SK-N-SH treated with all-trans-retinoic acid at 6 μM for 48 hours (cell line): ENCODE results near the gene RTL10.

Experiments used
- ATAC-seq: fragments of 200-7000 bp; cut with Tn5 transposase; 3 replicates; pipeline ENCODE4 v1.9.1; 2020; ENCODE audit warnings: mild to moderate bottlenecking, moderate library complexity
- ARNTL ChIP-seq: fragments of 450-650 bp; formaldehyde crosslinking; IDR thresholded peaks from 2 replicates; pipeline ENCODE4 v1.5.0; 2020; ENCODE audit warnings: low read depth, mild to moderate bottlenecking, moderate library complexity, borderline replicate concordance
- BACH2 ChIP-seq: fragments of 250-450 bp; sonication (Bioruptor Pico); IDR thresholded peaks from 2 replicates; pipeline ENCODE4 v1.9.0; 2021; ENCODE audit warnings: mild to moderate bottlenecking, borderline replicate concordance
- CSDC2 ChIP-seq: fragments of 250-450 bp; sonication (Bioruptor Pico); IDR thresholded peaks from 2 replicates; pipeline ENCODE4 v1.5.0; 2020; ENCODE audit warnings: mild to moderate bottlenecking, moderate library complexity
- ESRRG ChIP-seq: fragments of 250-450 bp; sonication (Bioruptor Pico); IDR thresholded peaks from 2 replicates; pipeline ENCODE4 v1.6.1; 2021; ENCODE audit warnings: mild to moderate bottlenecking
- GLIS3 ChIP-seq: fragments of 250-450 bp; sonication (Bioruptor Pico); IDR thresholded peaks from 2 replicates; pipeline ENCODE4 v1.5.0; 2020; ENCODE audit warnings: mild to moderate bottlenecking, moderate library complexity
- OSR1 ChIP-seq: fragments of 250-450 bp; sonication (Bioruptor Pico); IDR thresholded peaks from 2 replicates; pipeline ENCODE4 v1.8.0; 2022; ENCODE audit warnings: moderate library complexity, mild to moderate bottlenecking, inconsistent platforms
- PPARA ChIP-seq: fragments of 250-450 bp; sonication (Bioruptor Pico); IDR thresholded peaks from 2 replicates; pipeline ENCODE4 v1.5.0; 2020; ENCODE audit warnings: mild to moderate bottlenecking, borderline replicate concordance
- RARB ChIP-seq: fragments of 250-450 bp; sonication (Bioruptor Pico); IDR thresholded peaks from 2 replicates; pipeline ENCODE4 v1.8.0; 2021; ENCODE audit warnings: mild to moderate bottlenecking, moderate library complexity
- TCF4 ChIP-seq: fragments of 250-450 bp; sonication (Bioruptor Pico); IDR thresholded peaks from 2 replicates; pipeline ENCODE4 v1.8.0; 2021; ENCODE audit warnings: mild to moderate bottlenecking, moderate library complexity, borderline replicate concordance
- TOX ChIP-seq: fragments of 250-450 bp; sonication (Bioruptor Pico); IDR thresholded peaks from 2 replicates; pipeline ENCODE4 v1.8.0; 2021; ENCODE audit warnings: mild to moderate bottlenecking, moderate library complexity, borderline replicate concordance
- ZC3H10 ChIP-seq: fragments of 250-450 bp; sonication (Bioruptor Pico); IDR thresholded peaks from 2 replicates; pipeline ENCODE4 v1.5.1; 2021; ENCODE audit warnings: mild to moderate bottlenecking, moderate library complexity
- ZFP3 ChIP-seq: fragments of 250-450 bp; sonication (Bioruptor Pico); IDR thresholded peaks from 2 replicates; pipeline ENCODE4 v1.5.0; 2020; ENCODE audit warnings: mild to moderate bottlenecking, moderate library complexity
- ZFP30 ChIP-seq: fragments of 450-650 bp; formaldehyde crosslinking; IDR thresholded peaks from 2 replicates; pipeline ENCODE4 v1.5.0; 2022; ENCODE audit warnings: mild to moderate bottlenecking, moderate library complexity
- ZNF565 ChIP-seq: fragments of 450-650 bp; formaldehyde crosslinking; conservative IDR thresholded peaks from 2 replicates; pipeline ENCODE4 v1.5.0; 2020; ENCODE audit warnings: low read depth, mild to moderate bottlenecking, moderate library complexity
- ZNF70 ChIP-seq: fragments of 450-650 bp; formaldehyde crosslinking; IDR thresholded peaks from 2 replicates; pipeline ENCODE4 v1.5.0; 2020; ENCODE audit warnings: mild to moderate bottlenecking, moderate library complexity
- ZNF8 ChIP-seq: fragments of 450-650 bp; formaldehyde crosslinking; IDR thresholded peaks from 2 replicates; pipeline ENCODE4 v1.5.0; 2020; ENCODE audit warnings: mild to moderate bottlenecking, moderate library complexity
- TF ChIP-seq, protein P1 (sequence below): fragments of 250-450 bp; sonication (Bioruptor Pico); IDR thresholded peaks from 2 replicates; pipeline ENCODE4 v1.8.0; 2021; ENCODE audit warnings: low read depth, mild to moderate bottlenecking, moderate library complexity, borderline replicate concordance
- TF ChIP-seq, protein P2 (sequence below): fragments of 250-450 bp; sonication (Bioruptor Pico); IDR thresholded peaks from 2 replicates; pipeline ENCODE4 v1.5.1; 2020; ENCODE audit warnings: low read depth, mild to moderate bottlenecking, moderate library complexity
- TF ChIP-seq, protein P3 (sequence below): fragments of 250-450 bp; sonication (Bioruptor Pico); IDR thresholded peaks from 2 replicates; pipeline ENCODE4 v1.5.1; 2021; ENCODE audit warnings: mild to moderate bottlenecking, moderate library complexity
- TF ChIP-seq, protein P4 (sequence below): fragments of 250-450 bp; sonication (Bioruptor Pico); IDR thresholded peaks from 2 replicates; pipeline ENCODE4 v1.8.0; 2020; ENCODE audit warnings: mild to moderate bottlenecking, moderate library complexity, borderline replicate concordance

RTL10 gene

DNA sequence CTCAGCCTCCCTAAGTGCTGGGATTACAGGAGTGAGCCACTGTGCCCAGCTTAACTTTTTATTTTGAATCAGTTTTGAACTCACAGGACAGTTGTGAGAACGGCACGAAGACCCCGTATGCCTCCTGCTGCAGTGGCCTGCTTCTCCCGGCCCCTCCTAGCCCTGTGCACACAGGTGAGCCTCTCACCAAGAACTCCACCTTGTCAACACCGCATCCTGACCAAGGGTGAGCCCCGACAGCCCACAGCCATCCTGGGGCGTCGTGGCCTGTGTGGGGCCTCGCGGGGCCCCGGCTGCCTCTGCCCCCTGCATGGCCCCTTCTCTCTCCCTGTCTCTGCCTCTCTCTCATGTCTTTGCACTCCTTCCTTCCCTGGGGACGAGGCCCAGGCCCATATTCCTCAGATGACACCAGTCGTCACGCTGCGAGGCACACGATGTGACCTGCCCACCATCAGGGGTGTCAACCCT is 38.8 kb downstream of the RTL10 start:
- no peak for ATAC-seq
- TF ChIP-seq RARB (CRISPR knock-in tag) (no peak), ZFP3 (no peak), OSR1 (CRISPR knock-in tag) (no peak), ZNF565 (CRISPR knock-in tag) (no peak), BACH2 (CRISPR knock-in tag) (no peak)
- TF ChIP-seq, protein P1, sequence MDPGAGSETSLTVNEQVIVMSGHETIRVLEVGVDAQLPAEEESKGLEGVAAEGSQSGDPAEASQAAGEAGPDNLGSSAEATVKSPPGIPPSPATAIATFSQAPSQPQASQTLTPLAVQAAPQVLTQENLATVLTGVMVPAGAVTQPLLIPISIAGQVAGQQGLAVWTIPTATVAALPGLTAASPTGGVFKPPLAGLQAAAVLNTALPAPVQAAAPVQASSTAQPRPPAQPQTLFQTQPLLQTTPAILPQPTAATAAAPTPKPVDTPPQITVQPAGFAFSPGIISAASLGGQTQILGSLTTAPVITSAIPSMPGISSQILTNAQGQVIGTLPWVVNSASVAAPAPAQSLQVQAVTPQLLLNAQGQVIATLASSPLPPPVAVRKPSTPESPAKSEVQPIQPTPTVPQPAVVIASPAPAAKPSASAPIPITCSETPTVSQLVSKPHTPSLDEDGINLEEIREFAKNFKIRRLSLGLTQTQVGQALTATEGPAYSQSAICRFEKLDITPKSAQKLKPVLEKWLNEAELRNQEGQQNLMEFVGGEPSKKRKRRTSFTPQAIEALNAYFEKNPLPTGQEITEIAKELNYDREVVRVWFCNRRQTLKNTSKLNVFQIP: no peak

DNA sequence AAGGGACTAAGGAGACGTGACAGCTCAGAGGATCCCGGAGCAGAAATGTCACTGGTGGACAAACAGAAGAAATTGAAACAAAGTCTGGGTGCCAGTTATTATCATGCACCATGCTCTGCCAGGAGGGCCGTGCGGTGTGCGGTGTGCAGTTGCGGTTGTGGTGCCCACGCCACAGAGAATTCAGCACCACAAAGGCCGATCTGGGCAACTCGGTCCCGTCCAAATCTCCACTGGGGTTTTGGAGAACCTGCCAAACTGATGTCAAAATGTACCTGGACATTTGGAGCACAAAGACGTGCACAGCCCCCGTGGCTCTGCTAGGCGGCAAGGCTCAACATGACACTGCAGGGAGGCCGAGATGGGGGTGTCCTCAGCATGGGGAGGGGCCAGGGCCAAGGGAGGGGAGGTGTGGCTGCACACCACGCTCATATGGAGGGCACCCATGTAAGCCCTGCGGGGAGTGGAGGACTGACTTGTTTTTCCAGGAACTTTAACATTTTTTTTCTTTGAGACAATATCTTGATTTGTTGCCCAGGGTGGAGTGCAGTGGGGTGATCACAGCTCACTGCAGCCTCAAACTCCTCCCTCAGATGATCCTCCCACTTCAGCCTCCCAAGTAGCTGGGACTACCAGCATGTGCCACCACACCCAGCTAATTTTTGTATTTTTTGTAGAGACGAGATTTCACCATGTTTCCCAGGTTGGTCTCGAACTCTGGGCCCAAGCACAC is 39.4 kb downstream of the RTL10 start:
- ATAC-seq: no peak

DNA sequence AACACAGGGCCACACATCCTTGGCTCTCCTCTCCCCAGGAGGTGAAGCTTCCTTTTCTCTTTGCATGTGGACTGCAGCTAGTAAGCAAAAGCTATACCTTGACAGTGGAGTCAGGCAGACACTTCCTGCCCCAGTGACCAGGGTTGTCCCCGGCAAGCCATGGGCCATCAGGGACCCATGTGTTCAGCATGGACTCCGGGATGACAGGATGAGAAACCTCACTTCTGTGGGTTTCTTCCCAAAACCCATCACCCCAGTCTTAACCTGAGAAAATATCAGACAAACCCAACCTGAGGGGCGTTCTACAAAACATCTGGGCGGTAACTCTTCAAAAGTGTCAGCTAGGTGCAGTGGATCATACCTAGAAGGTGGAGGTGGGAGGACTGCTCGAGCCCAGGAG is 40.2 kb downstream of the RTL10 start:
- no peak for TF ChIP-seq ZNF565 (CRISPR knock-in tag)
- TF ChIP-seq ZNF8 (CRISPR knock-in tag): no peak
- TF ChIP-seq GLIS3 (CRISPR knock-in tag): no peak
- TF ChIP-seq, protein P2, sequence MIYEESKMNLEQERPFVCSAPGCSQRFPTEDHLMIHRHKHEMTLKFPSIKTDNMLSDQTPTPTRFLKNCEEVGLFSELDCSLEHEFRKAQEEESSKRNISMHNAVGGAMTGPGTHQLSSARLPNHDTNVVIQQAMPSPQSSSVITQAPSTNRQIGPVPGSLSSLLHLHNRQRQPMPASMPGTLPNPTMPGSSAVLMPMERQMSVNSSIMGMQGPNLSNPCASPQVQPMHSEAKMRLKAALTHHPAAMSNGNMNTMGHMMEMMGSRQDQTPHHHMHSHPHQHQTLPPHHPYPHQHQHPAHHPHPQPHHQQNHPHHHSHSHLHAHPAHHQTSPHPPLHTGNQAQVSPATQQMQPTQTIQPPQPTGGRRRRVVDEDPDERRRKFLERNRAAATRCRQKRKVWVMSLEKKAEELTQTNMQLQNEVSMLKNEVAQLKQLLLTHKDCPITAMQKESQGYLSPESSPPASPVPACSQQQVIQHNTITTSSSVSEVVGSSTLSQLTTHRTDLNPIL (CRISPR knock-in tag): no peak
- TF ChIP-seq TOX (CRISPR knock-in tag): no peak
- no peak for TF ChIP-seq ARNTL (CRISPR knock-in tag)
- no peak for TF ChIP-seq BACH2 (CRISPR knock-in tag)
- TF ChIP-seq, protein P3, sequence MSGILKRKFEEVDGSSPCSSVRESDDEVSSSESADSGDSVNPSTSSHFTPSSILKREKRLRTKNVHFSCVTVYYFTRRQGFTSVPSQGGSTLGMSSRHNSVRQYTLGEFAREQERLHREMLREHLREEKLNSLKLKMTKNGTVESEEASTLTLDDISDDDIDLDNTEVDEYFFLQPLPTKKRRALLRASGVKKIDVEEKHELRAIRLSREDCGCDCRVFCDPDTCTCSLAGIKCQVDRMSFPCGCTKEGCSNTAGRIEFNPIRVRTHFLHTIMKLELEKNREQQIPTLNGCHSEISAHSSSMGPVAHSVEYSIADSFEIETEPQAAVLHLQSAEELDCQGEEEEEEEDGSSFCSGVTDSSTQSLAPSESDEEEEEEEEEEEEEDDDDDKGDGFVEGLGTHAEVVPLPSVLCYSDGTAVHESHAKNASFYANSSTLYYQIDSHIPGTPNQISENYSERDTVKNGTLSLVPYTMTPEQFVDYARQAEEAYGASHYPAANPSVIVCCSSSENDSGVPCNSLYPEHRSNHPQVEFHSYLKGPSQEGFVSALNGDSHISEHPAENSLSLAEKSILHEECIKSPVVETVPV (CRISPR knock-in tag): no peak
- no peak for TF ChIP-seq ZNF70 (CRISPR knock-in tag)
- TF ChIP-seq ZFP3: no peak
- no peak for TF ChIP-seq TCF4 (CRISPR knock-in tag)
- ATAC-seq: no peak

More for the DNA sequence above, 39.4 kb downstream of the RTL10 start:
- TF ChIP-seq, protein P2 (CRISPR knock-in tag): no peak
- TF ChIP-seq TOX (CRISPR knock-in tag) (no peak), ZC3H10 (CRISPR knock-in tag) (no peak), ZFP30 (CRISPR knock-in tag) (no peak)

DNA sequence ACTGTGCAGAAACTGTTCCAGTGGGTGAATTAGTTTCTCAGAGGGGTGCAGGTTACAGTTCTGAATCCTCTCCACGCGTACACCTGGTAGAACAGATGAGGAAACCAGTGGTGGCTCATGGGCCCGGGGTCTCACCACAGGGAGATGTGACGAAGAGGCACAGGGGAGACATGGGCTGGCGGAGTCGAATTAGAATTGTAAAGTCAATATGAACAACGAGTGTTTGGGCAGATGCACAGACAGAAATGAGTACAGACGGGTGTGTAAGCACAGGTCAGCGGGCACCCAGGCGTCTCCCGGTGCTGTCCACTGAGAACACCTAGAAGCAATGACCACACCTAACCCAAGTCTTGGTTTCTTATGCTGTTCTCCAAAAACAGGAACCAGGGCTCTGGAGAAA is 41.8 kb downstream of the RTL10 start:
- no peak for TF ChIP-seq CSDC2 (CRISPR knock-in tag)
- no peak for TF ChIP-seq PPARA (CRISPR knock-in tag)
- TF ChIP-seq, protein P4, sequence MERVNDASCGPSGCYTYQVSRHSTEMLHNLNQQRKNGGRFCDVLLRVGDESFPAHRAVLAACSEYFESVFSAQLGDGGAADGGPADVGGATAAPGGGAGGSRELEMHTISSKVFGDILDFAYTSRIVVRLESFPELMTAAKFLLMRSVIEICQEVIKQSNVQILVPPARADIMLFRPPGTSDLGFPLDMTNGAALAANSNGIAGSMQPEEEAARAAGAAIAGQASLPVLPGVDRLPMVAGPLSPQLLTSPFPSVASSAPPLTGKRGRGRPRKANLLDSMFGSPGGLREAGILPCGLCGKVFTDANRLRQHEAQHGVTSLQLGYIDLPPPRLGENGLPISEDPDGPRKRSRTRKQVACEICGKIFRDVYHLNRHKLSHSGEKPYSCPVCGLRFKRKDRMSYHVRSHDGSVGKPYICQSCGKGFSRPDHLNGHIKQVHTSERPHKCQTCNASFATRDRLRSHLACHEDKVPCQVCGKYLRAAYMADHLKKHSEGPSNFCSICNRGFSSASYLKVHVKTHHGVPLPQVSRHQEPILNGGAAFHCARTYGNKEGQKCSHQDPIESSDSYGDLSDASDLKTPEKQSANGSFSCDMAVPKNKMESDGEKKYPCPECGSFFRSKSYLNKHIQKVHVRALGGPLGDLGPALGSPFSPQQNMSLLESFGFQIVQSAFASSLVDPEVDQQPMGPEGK: no peak
- TF ChIP-seq, protein P1: no peak
- TF ChIP-seq ZNF565 (CRISPR knock-in tag): no peak
- TF ChIP-seq, protein P2 (CRISPR knock-in tag): no peak
- TF ChIP-seq, protein P3 (CRISPR knock-in tag): no peak
- no peak for TF ChIP-seq ARNTL (CRISPR knock-in tag)
- TF ChIP-seq ESRRG: no peak
- no peak for TF ChIP-seq ZNF70 (CRISPR knock-in tag)
- TF ChIP-seq OSR1 (CRISPR knock-in tag): no peak
- no peak for TF ChIP-seq ZFP30 (CRISPR knock-in tag)
- no peak for TF ChIP-seq BACH2 (CRISPR knock-in tag)
- no peak for TF ChIP-seq ZNF8 (CRISPR knock-in tag)
- TF ChIP-seq, all 23 proteins: peak for 0
- no peak for ATAC-seq
